ES-I3 (cell line): ENCODE results near the gene CSNK1D.
"Not testable (repeated sequence)": the region's sequence is repeated elsewhere in the genome, so short reads cannot be mapped to it uniquely, and the experiment has no call there.

ENCODE experiments used
- H3K36me3 ChIP-seq: 2 replicates; pipeline ENCODE4 v1.6.1; 2013; ENCODE audit warnings: mild to moderate bottlenecking, low read length, control low read depth, moderate library complexity; ENCODE audit not compliant: insufficient read depth
- H3K4me1 ChIP-seq: 2 replicates; pipeline ENCODE4 v1.6.1; 2013; ENCODE audit warnings: mild to moderate bottlenecking, control low read depth, low read length; ENCODE audit not compliant: insufficient read depth
- H3K9ac ChIP-seq: 2 replicates; pipeline ENCODE4 v1.6.1; 2013; ENCODE audit warnings: low read depth, mild to moderate bottlenecking, low read length, moderate library complexity
- H3K9me3 ChIP-seq: 2 replicates; pipeline ENCODE4 v1.6.1; 2013; ENCODE audit warnings: mild to moderate bottlenecking, low read length, moderate library complexity; ENCODE audit not compliant: control insufficient read depth, insufficient read depth

CSNK1D gene

DNA sequence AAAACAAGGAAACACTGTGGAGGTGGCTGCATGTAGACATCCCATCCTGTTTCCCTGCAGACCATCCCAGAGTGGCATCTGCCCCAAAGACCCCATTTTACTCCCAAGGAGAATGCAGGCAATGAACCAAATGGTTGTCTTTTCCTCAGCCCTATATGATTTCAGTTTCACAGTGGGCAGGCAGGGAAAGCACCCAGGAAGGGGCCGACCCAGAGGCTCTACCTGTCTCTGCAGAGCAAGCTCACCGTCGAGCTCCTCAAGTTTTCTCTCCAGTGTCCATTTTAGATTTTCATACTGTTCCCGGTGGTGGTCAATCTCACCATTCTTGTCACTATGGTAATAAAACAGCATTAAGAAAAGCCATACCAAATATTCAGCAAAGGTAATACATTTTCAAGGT, 75.4 kb downstream of the CSNK1D start:
- peaks cover 3% of the 10 kb centered on the region; the same call in 1 of the 2 replicates for H3K36me3 ChIP-seq
- H3K9me3 ChIP-seq: no peaks in the 10 kb centered on the region
- no peak overlapping the region for H3K9ac ChIP-seq
- H3K4me1 ChIP-seq: no peaks in the 10 kb centered on the region

DNA sequence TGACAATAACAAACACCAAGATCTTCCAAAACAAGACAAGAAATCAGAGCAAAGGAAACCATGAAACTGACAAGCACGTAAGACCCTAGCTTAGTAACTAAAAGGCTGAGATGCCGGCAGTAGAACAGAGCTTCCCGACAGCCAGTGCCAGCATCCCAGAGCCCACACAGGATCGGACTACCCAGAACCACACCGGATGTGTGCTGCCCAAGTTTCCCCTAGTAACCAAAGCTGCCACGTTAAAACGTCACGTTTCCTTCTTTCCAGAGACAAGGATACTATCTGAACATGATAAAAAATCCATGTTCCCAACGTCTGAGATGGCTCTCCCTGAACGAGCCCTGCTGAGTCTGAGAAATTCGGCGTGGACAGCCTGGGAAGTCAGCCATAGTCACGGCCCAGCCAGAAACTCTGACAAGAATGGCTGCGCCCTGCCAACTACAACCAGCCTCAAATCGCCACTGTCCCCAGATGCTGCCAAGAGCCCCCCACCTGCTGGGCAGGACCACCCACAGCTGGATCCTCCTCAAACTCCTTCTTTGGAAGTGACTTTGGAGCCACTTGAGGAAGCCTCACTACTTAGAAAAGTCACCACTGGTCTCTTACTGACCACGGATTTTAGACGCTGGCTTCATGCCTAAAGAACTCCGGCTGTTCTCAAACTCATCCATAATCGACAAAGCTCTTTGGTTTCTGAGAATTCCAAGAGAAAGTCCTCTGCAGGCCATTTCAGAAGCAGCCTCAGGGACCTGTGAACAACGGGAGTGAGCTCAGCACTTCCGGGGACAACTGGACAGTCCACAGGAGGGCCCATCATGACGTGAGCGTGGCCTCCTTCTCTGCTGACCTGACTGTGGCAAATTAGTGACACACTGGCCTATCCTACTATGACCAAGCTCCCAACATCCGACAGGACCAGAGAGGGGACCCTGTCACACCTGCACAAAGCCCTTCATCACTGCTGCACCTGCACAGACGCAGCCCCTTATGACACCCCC, 77.5 kb downstream of the CSNK1D start:
- Histone ChIP-seq H3K9me3 (no peaks in the 10 kb centered on the region), H3K4me1 (no peaks in the 10 kb centered on the region), H3K9ac (no peak overlapping the region), H3K36me3 (peaks cover 9% of the 10 kb centered on the region; the same call in 1 of the 2 replicates)

DNA sequence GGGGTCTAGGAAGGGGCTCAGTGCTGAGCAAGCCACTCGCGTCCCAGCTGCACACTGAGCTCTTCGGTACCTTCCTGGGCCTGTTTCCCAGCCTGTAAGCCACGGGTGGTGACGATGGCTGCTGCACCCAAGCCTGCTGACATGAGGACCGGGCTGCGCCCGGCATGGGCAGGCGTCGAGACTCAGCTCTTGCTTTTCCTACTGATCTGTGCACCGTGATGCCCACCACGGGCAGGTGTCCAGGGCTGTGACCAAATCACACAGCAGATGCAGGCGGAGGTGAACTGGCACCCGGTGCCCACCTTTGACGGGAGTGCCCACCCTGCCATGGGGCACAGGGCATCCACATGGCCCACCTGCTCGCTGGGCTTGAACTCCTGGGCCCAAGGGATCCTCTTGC, 78.7 kb downstream of the CSNK1D start:
- Histone ChIP-seq H3K9me3 (no peaks in the 10 kb centered on the region), H3K9ac (no peak overlapping the region), H3K36me3 (peaks cover 9% of the 10 kb centered on the region; the same call in 1 of the 2 replicates), H3K4me1 (no peaks in the 10 kb centered on the region)

DNA sequence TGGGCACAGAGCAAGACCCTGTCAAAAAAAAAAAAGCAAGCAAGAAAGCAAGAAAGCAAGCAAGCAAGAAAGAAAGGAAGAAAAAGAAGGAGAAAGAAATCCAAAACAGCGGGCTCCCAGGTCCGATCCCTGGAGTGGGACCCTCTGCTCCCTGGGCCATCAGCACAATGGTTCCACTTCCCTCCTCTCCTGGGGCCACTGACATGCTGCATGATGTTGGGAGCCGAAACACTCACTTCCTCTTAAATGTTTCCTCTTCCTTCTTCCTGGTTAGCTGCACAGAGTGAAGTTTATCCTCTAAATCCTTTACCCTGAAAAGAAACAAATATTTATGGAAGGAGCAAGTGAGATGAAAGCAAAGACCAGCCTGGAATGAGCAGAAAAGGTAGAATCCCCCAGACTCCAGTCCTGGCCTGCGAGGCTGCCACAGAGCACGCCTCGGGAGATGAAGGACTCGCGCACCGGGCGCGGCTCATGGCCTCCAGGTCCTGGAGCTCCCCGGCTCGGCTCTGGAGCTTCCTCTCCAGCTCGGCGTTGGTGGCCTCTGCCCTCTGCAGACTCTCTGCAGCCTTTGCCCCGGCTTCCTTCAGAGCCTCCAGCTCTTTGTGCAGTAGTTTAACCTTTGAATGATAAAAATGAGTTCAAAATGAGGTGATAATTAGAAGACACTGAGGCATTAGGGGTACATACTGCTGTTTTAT, 79.8 kb downstream of the CSNK1D start:
- H3K36me3 ChIP-seq: peaks cover 9% of the 10 kb centered on the region; the same call in 1 of the 2 replicates
- no peak overlapping the region for H3K9ac ChIP-seq
- no peaks in the 10 kb centered on the region for H3K9me3 ChIP-seq
- no peaks in the 10 kb centered on the region for H3K4me1 ChIP-seq

DNA sequence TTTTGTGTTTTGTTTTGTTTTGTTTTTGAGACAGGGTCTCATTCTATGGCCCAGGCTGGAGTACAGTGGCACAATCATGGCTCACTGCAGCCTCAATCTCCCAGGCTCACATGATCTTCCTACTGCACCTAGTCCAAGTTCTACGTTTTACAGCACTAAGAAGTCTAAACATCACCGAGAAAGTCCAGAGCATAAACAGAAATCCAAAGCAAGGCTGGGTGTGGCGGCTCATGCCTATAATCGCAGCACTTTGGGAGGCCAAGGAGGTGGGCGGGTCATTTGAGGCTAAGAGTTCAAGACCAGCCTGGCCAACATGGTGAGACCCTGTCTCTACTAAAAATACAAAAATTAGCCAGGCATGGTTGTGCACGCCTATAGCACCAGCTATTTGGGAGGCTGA, 80.5 kb downstream of the CSNK1D start:
- not testable (repeated sequence) for H3K4me1 ChIP-seq, H3K36me3 ChIP-seq, H3K9me3 ChIP-seq, H3K9ac ChIP-seq
